ENCODE results near the gene CDK5RAP1. TPM values are rescaled to one million over a fixed set of nuclear protein-coding genes. Genes with fewer than 3 reads are reported as not detected.

CDK5RAP1 gene
- total RNA-seq, 2 donors from 2014 or later, result 26.2 to 26.3 TPM

- TF ChIP-seq, protein P1, sequence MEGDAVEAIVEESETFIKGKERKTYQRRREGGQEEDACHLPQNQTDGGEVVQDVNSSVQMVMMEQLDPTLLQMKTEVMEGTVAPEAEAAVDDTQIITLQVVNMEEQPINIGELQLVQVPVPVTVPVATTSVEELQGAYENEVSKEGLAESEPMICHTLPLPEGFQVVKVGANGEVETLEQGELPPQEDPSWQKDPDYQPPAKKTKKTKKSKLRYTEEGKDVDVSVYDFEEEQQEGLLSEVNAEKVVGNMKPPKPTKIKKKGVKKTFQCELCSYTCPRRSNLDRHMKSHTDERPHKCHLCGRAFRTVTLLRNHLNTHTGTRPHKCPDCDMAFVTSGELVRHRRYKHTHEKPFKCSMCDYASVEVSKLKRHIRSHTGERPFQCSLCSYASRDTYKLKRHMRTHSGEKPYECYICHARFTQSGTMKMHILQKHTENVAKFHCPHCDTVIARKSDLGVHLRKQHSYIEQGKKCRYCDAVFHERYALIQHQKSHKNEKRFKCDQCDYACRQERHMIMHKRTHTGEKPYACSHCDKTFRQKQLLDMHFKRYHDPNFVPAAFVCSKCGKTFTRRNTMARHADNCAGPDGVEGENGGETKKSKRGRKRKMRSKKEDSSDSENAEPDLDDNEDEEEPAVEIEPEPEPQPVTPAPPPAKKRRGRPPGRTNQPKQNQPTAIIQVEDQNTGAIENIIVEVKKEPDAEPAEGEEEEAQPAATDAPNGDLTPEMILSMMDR (IDR thresholded peaks at IDR 0.05), result no peak
- ATAC-seq (ENCODE audit: insufficient number of reproducible peaks, low FRiP score, low read depth) (no peak), DNase-seq (ENCODE audit: low spot score) (no peak)
- no peaks in the 10 kb centered on the region for H3K9me3 ChIP-seq
- H3K4me3 ChIP-seq, result no peak overlapping the region
- peaks cover 61% of the 10 kb centered on the region for H3K36me3 ChIP-seq
- H3K4me1 ChIP-seq (ENCODE audit: control insufficient read depth in 1 of 2, low read depth in 2 of 2), result no peaks in the 10 kb centered on the region
- no peaks in the 10 kb centered on the region for H3K27me3 ChIP-seq (replicated peaks; ENCODE audit: insufficient read depth)
- H3K27ac ChIP-seq, result no peak overlapping the region
Measured at GRCh38 chr20:33370291-33370690, 31.0 kb downstream of the CDK5RAP1 start.

DNA sequence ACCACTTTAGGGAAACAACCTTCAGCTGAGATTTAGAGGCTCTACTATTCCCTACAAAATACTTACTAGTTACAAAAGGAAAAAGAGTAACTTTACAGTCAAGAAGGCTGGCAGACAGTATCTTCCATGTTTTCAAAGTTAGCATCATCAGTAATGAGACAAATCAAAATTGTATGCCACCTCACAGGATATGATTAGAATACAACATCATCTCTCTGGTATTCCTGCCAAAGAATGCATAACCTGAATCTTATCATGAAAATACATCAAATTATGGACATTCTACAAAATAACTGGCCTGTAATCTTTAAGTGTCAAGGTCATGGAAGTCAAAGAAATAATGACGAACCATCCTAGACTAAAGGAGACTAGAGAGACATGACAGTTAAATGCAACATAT is 38.4 kb downstream of the CDK5RAP1 start:
- H3K36me3 ChIP-seq, result peaks cover 64% of the 10 kb centered on the region
- no peaks in the 10 kb centered on the region for H3K27me3 ChIP-seq (replicated peaks; ENCODE audit: insufficient read depth)
- no peak overlapping the region for H3K4me3 ChIP-seq
- H3K27ac ChIP-seq, result no peak overlapping the region
- no peaks in the 10 kb centered on the region for H3K4me1 ChIP-seq (ENCODE audit: control insufficient read depth in 1 of 2, low read depth in 2 of 2)
- ATAC-seq (ENCODE audit: insufficient number of reproducible peaks, low FRiP score, low read depth) (no peak), DNase-seq (ENCODE audit: low spot score) (no peak)
- TF ChIP-seq, protein P1 (IDR thresholded peaks at IDR 0.05), result no peak
- H3K9me3 ChIP-seq, result no peaks in the 10 kb centered on the region

GRCh38 chr20:33359399-33360261 is 41.7 kb downstream of the CDK5RAP1 start:
- Histone ChIP-seq H3K4me1 (ENCODE audit: control insufficient read depth in 1 of 2, low read depth in 2 of 2) (no peaks in the 10 kb centered on the region), H3K27ac (no peak overlapping the region), H3K4me3 (no peak overlapping the region), H3K9me3 (no peaks in the 10 kb centered on the region), H3K27me3 (replicated peaks; ENCODE audit: insufficient read depth) (no peaks in the 10 kb centered on the region), H3K36me3 (peaks cover 41% of the 10 kb centered on the region)
- ATAC-seq (ENCODE audit: insufficient number of reproducible peaks, low FRiP score, low read depth), result no peak
- TF ChIP-seq, protein P1 (IDR thresholded peaks at IDR 0.05), result no peak
- DNase-seq (ENCODE audit: low spot score), result no peak

GRCh38 chr20:33353013-33353402 is 48.3 kb downstream of the CDK5RAP1 start:
- Histone ChIP-seq H3K36me3 (peaks cover 7% of the 10 kb centered on the region), H3K4me1 (ENCODE audit: control insufficient read depth in 1 of 2, low read depth in 2 of 2) (no peaks in the 10 kb centered on the region), H3K9me3 (no peaks in the 10 kb centered on the region), H3K27ac (no peak overlapping the region), H3K27me3 (replicated peaks; ENCODE audit: insufficient read depth) (no peaks in the 10 kb centered on the region), H3K4me3 (no peak overlapping the region)
- DNase-seq (ENCODE audit: low spot score), result no peak
- TF ChIP-seq, protein P1 (IDR thresholded peaks at IDR 0.05), result no peak
- ATAC-seq (ENCODE audit: insufficient number of reproducible peaks, low FRiP score, low read depth), result no peak

DNA sequence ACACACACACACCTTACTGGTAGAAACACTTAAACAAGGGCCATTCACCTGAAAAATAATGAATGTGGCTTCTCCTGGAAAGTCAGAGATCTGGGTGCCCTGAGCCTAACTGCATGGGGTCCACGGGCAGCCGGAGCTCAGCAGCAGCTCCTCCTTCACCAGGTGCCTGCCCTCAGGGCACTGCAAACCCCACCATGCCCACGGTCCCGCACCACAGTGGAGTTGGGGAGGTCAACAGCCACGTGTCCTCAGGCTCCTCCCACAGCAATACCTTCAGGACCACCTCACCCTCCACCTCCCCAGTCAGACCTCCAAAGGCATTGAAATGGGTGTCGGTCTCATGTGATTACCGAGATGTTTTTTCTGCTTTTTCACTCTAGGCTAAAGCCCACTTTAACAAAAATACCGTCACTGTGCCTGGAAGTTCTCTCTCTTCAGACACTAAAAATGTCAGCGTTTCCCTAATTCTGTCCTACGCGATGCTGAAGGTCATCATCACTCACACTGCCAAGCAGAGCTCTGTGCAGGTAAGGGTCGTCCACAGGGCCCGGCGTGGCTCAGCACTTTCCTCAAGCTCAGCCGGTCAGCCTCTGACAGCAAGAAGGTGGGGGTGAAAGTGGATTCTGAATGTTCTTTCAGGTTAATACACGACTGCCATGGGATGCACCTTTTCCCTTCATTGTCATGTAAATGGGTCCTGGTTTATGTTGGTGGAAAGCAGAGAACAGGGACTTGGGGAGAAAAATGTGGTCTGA is 48.9 kb downstream of the CDK5RAP1 start:
- ATAC-seq (ENCODE audit: insufficient number of reproducible peaks, low FRiP score, low read depth) (no peak), DNase-seq (ENCODE audit: low spot score) (no peak)
- Histone ChIP-seq H3K4me1 (ENCODE audit: control insufficient read depth in 1 of 2, low read depth in 2 of 2) (no peaks in the 10 kb centered on the region), H3K9me3 (no peaks in the 10 kb centered on the region), H3K27ac (no peak overlapping the region), H3K27me3 (replicated peaks; ENCODE audit: insufficient read depth) (no peaks in the 10 kb centered on the region), H3K36me3 (peaks cover 7% of the 10 kb centered on the region), H3K4me3 (no peak overlapping the region)
- TF ChIP-seq, protein P1 (IDR thresholded peaks at IDR 0.05), result no peak

Measured in thoracic aorta (tissue), 2 donors.